Measurements from ENCODE around the gene FERMT1.
"Not testable (repeated sequence)": the region's sequence is repeated elsewhere in the genome, so short reads cannot be mapped to it uniquely, and the experiment has no call there.

Gene FERMT1

DNA sequence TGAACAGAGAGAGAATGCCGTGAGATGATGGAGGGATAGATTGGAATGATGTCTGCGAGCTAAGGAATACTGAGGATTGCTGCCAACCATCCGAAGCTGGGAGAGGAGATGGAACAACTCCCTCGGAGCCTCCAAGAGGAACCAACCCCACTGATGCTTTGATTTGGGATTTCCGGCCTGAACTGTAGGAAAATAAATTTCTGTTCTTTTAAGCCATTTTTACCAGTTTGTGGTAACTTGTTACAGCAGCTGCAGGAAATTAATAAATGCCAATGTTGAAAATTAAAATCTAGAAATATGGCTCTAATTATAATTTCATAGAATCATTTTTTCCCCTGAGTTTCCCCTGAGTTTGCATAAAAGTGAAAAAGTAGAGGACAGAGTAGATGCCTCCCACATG lies 83.1 kb downstream of the FERMT1 start:
- no peak for DNase-seq (ENCODE audit: low read depth)

DNA sequence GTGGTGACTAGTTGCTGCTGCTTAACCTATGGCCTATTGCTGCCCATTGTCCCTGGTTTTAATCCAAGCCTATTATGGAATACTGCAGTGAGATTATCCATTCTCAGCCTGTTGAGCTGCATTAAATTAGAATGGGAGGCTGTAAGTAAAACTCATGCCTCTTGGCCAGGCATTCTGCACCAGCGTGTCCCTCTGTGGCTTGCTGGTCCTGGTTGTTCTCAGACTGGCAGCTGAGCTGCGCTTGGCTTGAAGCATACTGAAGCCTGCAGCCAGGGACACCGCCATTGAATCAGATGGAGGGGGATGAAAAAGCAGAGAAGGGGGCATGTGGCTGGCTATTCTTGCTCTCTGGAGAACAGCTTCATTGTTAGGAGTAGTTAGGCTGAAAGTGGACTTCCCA lies 84.6 kb downstream of the FERMT1 start:
- no peak for DNase-seq (ENCODE audit: low read depth)

DNA sequence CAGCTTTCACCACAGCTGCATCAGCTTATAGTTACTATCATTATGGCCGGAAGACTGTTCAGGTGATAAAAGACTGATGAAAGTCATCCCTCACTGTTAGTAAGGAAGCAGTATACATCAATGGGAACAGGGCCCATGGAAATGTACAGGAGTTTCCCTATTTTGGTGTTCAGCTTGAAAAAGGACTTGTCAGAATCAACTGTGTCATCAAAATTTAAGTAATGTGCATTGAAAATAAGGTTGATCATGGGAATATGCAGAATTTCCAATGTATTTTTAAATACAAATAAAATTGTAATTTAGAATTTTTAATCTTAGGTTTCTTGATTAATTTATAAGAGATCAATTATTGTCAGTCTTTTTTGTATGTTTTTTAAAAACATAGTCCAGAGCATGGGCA lies 85.7 kb downstream of the FERMT1 start:
- DNase-seq (ENCODE audit: low read depth): no peak

DNA sequence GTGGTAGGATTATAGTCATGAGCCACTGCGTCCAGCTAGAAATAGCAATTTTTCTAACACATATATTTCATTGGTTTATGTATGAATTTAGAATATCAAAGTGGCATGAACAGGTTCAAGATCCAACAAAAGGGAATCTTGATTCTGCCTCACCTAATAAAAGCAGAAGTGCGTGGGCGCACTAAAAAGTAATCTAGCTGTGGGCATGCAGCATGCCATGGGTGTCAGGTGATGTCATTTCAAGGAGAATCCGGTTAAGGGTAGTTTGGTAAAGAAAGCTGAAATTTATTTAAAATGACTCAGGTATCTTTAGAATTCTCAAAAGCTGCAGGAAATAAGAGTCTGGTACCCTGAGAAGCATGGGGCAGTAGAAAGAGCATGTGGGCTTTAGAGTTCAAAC lies 86.6 kb downstream of the FERMT1 start:
- no peak for DNase-seq (ENCODE audit: low read depth)

- no peak for DNase-seq (ENCODE audit: low read depth)
These were observed 88.5 kb downstream of the FERMT1 start for GRCh38 chr20:6034134-6034969.

- DNase-seq (ENCODE audit: low read depth): not testable (repeated sequence)
These were observed 89.9 kb downstream of the FERMT1 start for GRCh38 chr20:6032907-6033306.

- no peak for DNase-seq (ENCODE audit: low read depth)
These were observed 92.3 kb downstream of the FERMT1 start for GRCh38 chr20:6030453-6031080.

- no peak for DNase-seq (ENCODE audit: low read depth)
These were observed 93.3 kb downstream of the FERMT1 start for GRCh38 chr20:6029538-6029937.

DNA sequence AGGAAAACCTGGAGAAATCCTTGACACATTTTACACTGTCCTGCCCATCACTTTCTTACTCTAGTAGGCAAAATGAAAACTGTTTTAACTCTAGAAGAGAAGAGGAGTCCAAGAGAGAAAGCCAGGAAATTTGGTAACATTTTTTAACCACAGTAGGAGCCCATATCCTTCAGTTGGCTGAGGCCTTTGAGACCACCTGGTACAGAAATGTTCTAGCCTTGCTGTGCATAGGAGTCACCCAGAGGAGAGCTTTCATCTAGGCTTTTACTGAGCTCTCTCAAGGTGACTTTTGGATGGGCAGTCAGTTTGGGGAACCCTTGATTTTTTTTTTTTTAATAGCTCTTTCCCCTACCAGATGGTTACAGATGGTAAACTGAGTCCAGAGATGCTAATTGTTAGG lies 94.0 kb downstream of the FERMT1 start:
- no peak for DNase-seq (ENCODE audit: low read depth)

DNA sequence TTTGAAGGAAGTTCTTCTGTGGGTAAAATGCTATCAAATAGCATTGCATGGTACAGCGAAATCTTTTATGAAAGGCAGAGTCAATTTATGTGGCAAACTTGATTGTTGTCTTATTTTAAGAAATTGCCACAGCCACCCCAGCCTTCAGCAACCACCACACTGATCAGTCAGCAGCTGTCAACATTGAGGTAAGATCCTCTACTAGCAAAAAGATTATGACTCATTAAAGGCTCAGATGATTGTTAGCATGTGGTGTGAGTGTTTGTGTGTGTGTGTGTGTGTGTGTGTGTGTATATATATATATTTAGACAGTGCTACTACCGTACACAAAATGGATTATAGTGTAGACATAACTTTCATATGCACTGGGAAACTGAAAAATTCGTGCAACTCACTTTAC lies 96.8 kb downstream of the FERMT1 start:
- DNase-seq (ENCODE audit: low read depth): no peak
